Neural progenitor cell (in vitro differentiated cells): Measurements from ENCODE around the gene IPO13.

Experiments used
- EZH2 ChIP-seq: fragments of 200-600 bp; sonication (generic); IDR thresholded peaks from 2 replicates; pipeline ENCODE4 v1.6.1; 2017; ENCODE audit warnings: antibody characterized with exemption, mild to moderate bottlenecking, moderate library complexity
- EZH2phosphoT487 ChIP-seq: fragments of 200-600 bp; sonication (generic); IDR thresholded peaks from 2 replicates; pipeline ENCODE4 v1.6.1; 2017; ENCODE audit warnings: antibody characterized with exemption
- TF ChIP-seq, protein P1 (sequence below): fragments of 200-600 bp; sonication (generic); IDR thresholded peaks from 2 replicates; pipeline ENCODE4 v1.5.1; 2017; ENCODE audit warnings: antibody characterized with exemption, mild to moderate bottlenecking

DNA sequence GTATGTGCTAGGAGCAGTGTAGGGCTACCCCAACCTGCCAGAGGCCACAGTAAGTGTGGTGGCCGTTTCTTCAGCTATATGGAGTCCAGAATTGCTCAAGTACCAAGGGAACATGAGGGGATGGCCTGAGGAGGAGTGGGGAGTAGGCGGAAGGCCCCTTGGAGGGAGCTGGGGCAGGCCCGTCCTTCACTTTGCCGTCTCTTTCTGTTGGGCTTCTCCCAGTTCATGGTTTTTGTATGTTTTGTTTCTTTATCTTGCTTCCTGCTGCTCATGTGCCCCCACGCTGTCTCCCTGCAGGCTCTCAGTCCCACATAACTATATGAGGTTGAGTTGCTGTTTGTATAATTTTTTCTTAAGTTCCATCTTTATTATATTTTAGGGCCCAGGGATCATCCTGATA lies 17.1 kb downstream of the IPO13 start:
- TF ChIP-seq, protein P1, sequence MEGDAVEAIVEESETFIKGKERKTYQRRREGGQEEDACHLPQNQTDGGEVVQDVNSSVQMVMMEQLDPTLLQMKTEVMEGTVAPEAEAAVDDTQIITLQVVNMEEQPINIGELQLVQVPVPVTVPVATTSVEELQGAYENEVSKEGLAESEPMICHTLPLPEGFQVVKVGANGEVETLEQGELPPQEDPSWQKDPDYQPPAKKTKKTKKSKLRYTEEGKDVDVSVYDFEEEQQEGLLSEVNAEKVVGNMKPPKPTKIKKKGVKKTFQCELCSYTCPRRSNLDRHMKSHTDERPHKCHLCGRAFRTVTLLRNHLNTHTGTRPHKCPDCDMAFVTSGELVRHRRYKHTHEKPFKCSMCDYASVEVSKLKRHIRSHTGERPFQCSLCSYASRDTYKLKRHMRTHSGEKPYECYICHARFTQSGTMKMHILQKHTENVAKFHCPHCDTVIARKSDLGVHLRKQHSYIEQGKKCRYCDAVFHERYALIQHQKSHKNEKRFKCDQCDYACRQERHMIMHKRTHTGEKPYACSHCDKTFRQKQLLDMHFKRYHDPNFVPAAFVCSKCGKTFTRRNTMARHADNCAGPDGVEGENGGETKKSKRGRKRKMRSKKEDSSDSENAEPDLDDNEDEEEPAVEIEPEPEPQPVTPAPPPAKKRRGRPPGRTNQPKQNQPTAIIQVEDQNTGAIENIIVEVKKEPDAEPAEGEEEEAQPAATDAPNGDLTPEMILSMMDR, result no peak
- TF ChIP-seq EZH2, result no peak
- no peak for TF ChIP-seq EZH2phosphoT487
